Astrocyte (in vitro differentiated cells and primary cell): Measurements from ENCODE around the gene CNTNAP5. TPM values are rescaled to one million over a fixed set of nuclear protein-coding genes. Genes with fewer than 3 reads are reported as not detected.

ENCODE experiments used
- DNase-seq: peaks from one replicate; pipeline ENCODE4 v3.0.0-alpha.2; 2010; ENCODE audit warnings: low read depth
- FAIRE-seq: peaks from 2 replicates; lab custom pipeline; 2011; peaks lifted over from hg19 to GRCh38; lab: Jason Lieb, UNC
- H2AFZ ChIP-seq: 2 replicates; pipeline ENCODE4 v1.6.0; 2012; ENCODE audit warnings: low read depth, low read length, inconsistent platforms
- H3K27ac ChIP-seq: 2 replicates; pipeline ENCODE4 v1.5.1; 2011; ENCODE audit warnings: low read depth, low read length, inconsistent platforms
- H3K27me3 ChIP-seq: 2 replicates; pipeline ENCODE4 v1.6.0; 2011; ENCODE audit warnings: low read length, inconsistent platforms; ENCODE audit not compliant: insufficient read depth
- H3K36me3 ChIP-seq: 2 replicates; pipeline ENCODE4 v1.5.1; 2011; ENCODE audit warnings: low read length, inconsistent platforms; ENCODE audit not compliant: insufficient read depth
- H3K4me1 ChIP-seq: 2 replicates; pipeline ENCODE4 v1.5.1; 2011; ENCODE audit warnings: low read length, inconsistent platforms; ENCODE audit not compliant: insufficient read depth
- H3K4me2 ChIP-seq: 2 replicates; pipeline ENCODE4 v1.6.0; 2012; ENCODE audit warnings: low read length, inconsistent platforms
- H3K4me3 ChIP-seq: 2 replicates; pipeline ENCODE4 v1.5.1; 2011; ENCODE audit warnings: low read depth, mild to moderate bottlenecking, low read length, inconsistent platforms; ENCODE audit not compliant: insufficient read depth
- H3K79me2 ChIP-seq: 2 replicates; pipeline ENCODE4 v1.6.0; 2012; ENCODE audit warnings: mild to moderate bottlenecking, low read length, inconsistent platforms; ENCODE audit not compliant: insufficient read depth
- H3K9ac ChIP-seq: 2 replicates; pipeline ENCODE4 v1.6.0; 2012; ENCODE audit warnings: mild to moderate bottlenecking, low read length, inconsistent platforms
- H3K9me3 ChIP-seq: 2 replicates; pipeline ENCODE4 v1.5.1; 2012; ENCODE audit warnings: low read depth, mild to moderate bottlenecking, low read length, inconsistent platforms; ENCODE audit not compliant: insufficient read depth
- H4K20me1 ChIP-seq: 2 replicates; pipeline ENCODE4 v1.6.0; 2012; ENCODE audit warnings: low read length, inconsistent platforms; ENCODE audit not compliant: insufficient read depth
- H3K27ac Mint-ChIP-seq: one replicate; pipeline ENCODE4 v1.8.0; 2021; ENCODE audit warnings: mild to moderate bottlenecking, mixed read lengths; ENCODE audit not compliant: unreplicated experiment
- H3K27me3 Mint-ChIP-seq: one replicate; pipeline ENCODE4 v1.8.0; 2021; ENCODE audit warnings: low read depth, mixed read lengths; ENCODE audit not compliant: unreplicated experiment
- H3K36me3 Mint-ChIP-seq: one replicate; pipeline ENCODE4 v1.8.0; 2021; ENCODE audit warnings: low read depth, mixed read lengths; ENCODE audit not compliant: unreplicated experiment
- H3K4me1 Mint-ChIP-seq: one replicate; pipeline ENCODE4 v1.8.0; 2021; ENCODE audit warnings: low read depth, mixed read lengths; ENCODE audit not compliant: unreplicated experiment
- H3K4me3 Mint-ChIP-seq: one replicate; pipeline ENCODE4 v1.8.0; 2021; ENCODE audit warnings: mild to moderate bottlenecking, moderate library complexity, mixed read lengths; ENCODE audit not compliant: unreplicated experiment
- H3K9me3 Mint-ChIP-seq: one replicate; pipeline ENCODE4 v1.8.0; 2021; ENCODE audit warnings: mild to moderate bottlenecking, mixed read lengths; ENCODE audit not compliant: unreplicated experiment
- EZH2 ChIP-seq: IDR thresholded peaks from 2 replicates; pipeline ENCODE4 v1.6.1; 2012; ENCODE audit warnings: mild to moderate bottlenecking, low read length, inconsistent platforms; ENCODE audit not compliant: insufficient read depth
- total RNA-seq: library from RNA; stranded (reverse); gene quantifications from 2 replicates; pipeline ENCODE4 v1.2.1, GENCODE V29; 2021
- TF ChIP-seq, protein P1 (sequence below): IDR thresholded peaks from 2 replicates; pipeline ENCODE4 v1.5.1; 2011; ENCODE audit warnings: low read depth, mild to moderate bottlenecking, inconsistent platforms, low read length, moderate library complexity; ENCODE audit not compliant: insufficient read depth

CNTNAP5 gene
- total RNA-seq, 1 donor from 2014 or later, result 0.30 TPM

DNA sequence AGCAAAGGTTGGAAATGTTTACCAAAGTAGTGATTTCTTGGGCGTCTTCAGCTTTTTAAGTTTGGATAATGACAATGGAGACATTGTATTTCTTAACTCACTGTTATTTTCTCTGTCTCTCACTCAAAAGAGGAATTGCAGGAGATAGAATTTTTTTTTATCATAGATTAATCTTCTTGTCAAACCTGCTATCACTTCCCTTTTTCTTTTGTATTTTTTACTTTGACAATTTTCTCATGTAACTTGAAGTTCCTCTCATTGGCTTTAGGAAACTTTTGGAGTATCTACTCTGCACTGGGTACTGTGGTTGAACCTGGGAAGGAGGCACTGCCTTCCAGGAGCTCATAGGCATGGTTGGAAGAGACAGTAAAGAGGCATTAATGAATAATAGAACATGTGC, 489.1 kb downstream of the CNTNAP5 start:
- Histone ChIP-seq H3K27ac (no peak overlapping the region), H2AFZ (no peak overlapping the region), H3K4me1 (no peaks in the 10 kb centered on the region), H3K4me2 (no peak overlapping the region), H3K79me2 (no peaks in the 10 kb centered on the region), H3K9ac (no peak overlapping the region), H3K9me3 (peaks cover 9% of the 10 kb centered on the region), H3K4me3 (no peak overlapping the region), H4K20me1 (no peaks in the 10 kb centered on the region), H3K27me3 (no peaks in the 10 kb centered on the region), H3K36me3 (no peaks in the 10 kb centered on the region)
- H3K4me1 Mint-ChIP-seq, result no peaks in the 10 kb centered on the region
- DNase-seq (no peak), FAIRE-seq (no peak)
- H3K36me3 Mint-ChIP-seq, result no peaks in the 10 kb centered on the region
- TF ChIP-seq, protein P1, sequence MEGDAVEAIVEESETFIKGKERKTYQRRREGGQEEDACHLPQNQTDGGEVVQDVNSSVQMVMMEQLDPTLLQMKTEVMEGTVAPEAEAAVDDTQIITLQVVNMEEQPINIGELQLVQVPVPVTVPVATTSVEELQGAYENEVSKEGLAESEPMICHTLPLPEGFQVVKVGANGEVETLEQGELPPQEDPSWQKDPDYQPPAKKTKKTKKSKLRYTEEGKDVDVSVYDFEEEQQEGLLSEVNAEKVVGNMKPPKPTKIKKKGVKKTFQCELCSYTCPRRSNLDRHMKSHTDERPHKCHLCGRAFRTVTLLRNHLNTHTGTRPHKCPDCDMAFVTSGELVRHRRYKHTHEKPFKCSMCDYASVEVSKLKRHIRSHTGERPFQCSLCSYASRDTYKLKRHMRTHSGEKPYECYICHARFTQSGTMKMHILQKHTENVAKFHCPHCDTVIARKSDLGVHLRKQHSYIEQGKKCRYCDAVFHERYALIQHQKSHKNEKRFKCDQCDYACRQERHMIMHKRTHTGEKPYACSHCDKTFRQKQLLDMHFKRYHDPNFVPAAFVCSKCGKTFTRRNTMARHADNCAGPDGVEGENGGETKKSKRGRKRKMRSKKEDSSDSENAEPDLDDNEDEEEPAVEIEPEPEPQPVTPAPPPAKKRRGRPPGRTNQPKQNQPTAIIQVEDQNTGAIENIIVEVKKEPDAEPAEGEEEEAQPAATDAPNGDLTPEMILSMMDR, result no peak
- no peak for TF ChIP-seq EZH2
- H3K27ac Mint-ChIP-seq, result no peak overlapping the region
- no peaks in the 10 kb centered on the region for H3K27me3 Mint-ChIP-seq
- H3K9me3 Mint-ChIP-seq, result peaks cover 5% of the 10 kb centered on the region
- H3K4me3 Mint-ChIP-seq, result no peak overlapping the region

DNA sequence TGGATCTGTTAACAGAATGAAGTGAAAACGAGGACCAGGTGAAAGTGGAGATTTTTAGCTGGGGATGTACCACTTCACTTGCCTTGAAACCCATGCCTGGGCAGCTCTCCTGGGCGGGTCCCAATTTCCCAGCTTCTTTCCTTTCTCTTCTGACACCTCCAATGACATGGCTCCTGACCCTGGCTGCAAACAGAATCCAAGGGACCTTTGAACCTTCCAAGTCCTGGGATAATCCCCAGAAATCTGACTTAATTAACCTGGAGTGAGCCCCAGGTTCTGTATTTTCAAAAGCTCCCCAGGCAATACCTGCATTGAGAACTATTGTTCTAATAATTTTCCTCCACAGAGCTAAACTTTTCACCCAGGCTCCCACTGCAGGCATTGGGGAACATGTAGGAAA, 495.9 kb downstream of the CNTNAP5 start:
- Histone ChIP-seq H3K4me3 (no peak overlapping the region), H2AFZ (no peak overlapping the region), H3K9ac (no peak overlapping the region), H3K27ac (no peak overlapping the region), H3K4me2 (no peak overlapping the region), H3K36me3 (no peaks in the 10 kb centered on the region), H3K27me3 (no peaks in the 10 kb centered on the region), H4K20me1 (no peaks in the 10 kb centered on the region), H3K4me1 (no peaks in the 10 kb centered on the region), H3K9me3 (peaks cover 6% of the 10 kb centered on the region), H3K79me2 (no peaks in the 10 kb centered on the region)
- no peaks in the 10 kb centered on the region for H3K36me3 Mint-ChIP-seq
- FAIRE-seq, result no peak
- H3K4me1 Mint-ChIP-seq, result peaks cover 8% of the 10 kb centered on the region
- TF ChIP-seq EZH2, result no peak
- TF ChIP-seq, protein P1, result no peak
- no peak for DNase-seq
- H3K27ac Mint-ChIP-seq, result no peak overlapping the region
- H3K9me3 Mint-ChIP-seq, result peaks cover 9% of the 10 kb centered on the region
- no peak overlapping the region for H3K4me3 Mint-ChIP-seq
- H3K27me3 Mint-ChIP-seq, result no peaks in the 10 kb centered on the region

DNA sequence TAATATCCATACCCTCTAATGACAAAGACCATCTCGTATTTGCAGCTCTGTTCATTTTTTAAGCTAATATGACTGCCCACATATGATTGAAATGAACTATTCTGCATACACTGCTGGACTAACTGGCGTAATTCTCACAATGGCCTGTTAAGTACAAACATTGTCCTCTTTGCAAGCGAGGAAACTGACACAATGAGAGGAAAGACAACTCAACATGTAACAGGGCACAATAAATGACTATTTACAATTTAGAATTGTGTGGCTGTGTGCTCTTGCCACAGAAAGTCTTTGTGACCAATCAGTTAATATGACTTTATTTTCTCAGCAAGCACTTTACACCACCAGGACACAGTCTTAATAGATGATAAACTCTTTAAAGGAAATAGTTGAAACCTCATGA, 498.0 kb downstream of the CNTNAP5 start:
- Histone ChIP-seq H3K36me3 (no peaks in the 10 kb centered on the region), H3K4me2 (no peak overlapping the region), H4K20me1 (no peaks in the 10 kb centered on the region), H2AFZ (no peak overlapping the region), H3K9me3 (no peaks in the 10 kb centered on the region), H3K79me2 (no peaks in the 10 kb centered on the region), H3K27me3 (no peaks in the 10 kb centered on the region), H3K4me1 (no peaks in the 10 kb centered on the region), H3K27ac (no peak overlapping the region), H3K9ac (no peak overlapping the region), H3K4me3 (no peak overlapping the region)
- peaks cover 4% of the 10 kb centered on the region for H3K9me3 Mint-ChIP-seq
- H3K36me3 Mint-ChIP-seq, result no peaks in the 10 kb centered on the region
- TF ChIP-seq EZH2, result no peak
- TF ChIP-seq, protein P1, result no peak
- no peak for FAIRE-seq
- no peak for DNase-seq
- H3K4me3 Mint-ChIP-seq, result no peak overlapping the region
- H3K27ac Mint-ChIP-seq, result no peak overlapping the region
- H3K4me1 Mint-ChIP-seq, result peaks cover 8% of the 10 kb centered on the region
- no peaks in the 10 kb centered on the region for H3K27me3 Mint-ChIP-seq
